ENCODE data around the gene DBX2. TPM values are rescaled to one million over a fixed set of nuclear protein-coding genes. Genes with fewer than 3 reads are reported as not detected.

DBX2 gene
- total RNA-seq, 1 experiment from 2014 or later, result 0.37 TPM

- CTCF ChIA-PET, result no interaction called here
- no TSS peak for BruUV-seq (replicated peaks)
- no peaks in the 10 kb centered on the region for H3K27me3 ChIP-seq (replicated peaks; ENCODE audit: insufficient read depth, low read depth, low read length, poor library complexity)
- H3K36me3 ChIP-seq (ENCODE audit: insufficient read depth, low read length, poor library complexity, severe bottlenecking), result no peaks in the 10 kb centered on the region
- intact Hi-C loops (cut with micrococcal nuclease; ENCODE audit: unreplicated experiment), result no loop called here
- POLR2A ChIA-PET (ENCODE audit: low non-redundant PET), result no interaction called here
- H3K4me1 ChIP-seq (ENCODE audit: insufficient read depth, low read length, poor library complexity, severe bottlenecking), result no peaks in the 10 kb centered on the region
- H3K4me3 ChIP-seq (ENCODE audit: low read depth, low read length, poor library complexity, severe bottlenecking), result no peak overlapping the region
- no peak for DNase-seq (ENCODE audit: low spot score)
- TF ChIP-seq CTCF (conservative IDR thresholded peaks at IDR 0.05; ENCODE audit: low read depth, low read length) (no peak), EZH2 (IDR thresholded peaks at IDR 0.05; ENCODE audit: borderline replicate concordance, low read depth, low read length, poor library complexity, severe bottlenecking) (no peak)
- no peak overlapping the region for H3K27ac ChIP-seq (ENCODE audit: low read depth, low read length, poor library complexity, severe bottlenecking)
- H3K9me3 ChIP-seq (ENCODE audit: low read depth, low read length, poor library complexity, severe bottlenecking), result no peaks in the 10 kb centered on the region
These were observed 26.4 kb upstream of the DBX2 start for GRCh38 chr12:45077251-45077650.

- no peaks in the 10 kb centered on the region for H3K27me3 ChIP-seq (replicated peaks; ENCODE audit: insufficient read depth, low read depth, low read length, poor library complexity)
- POLR2A ChIA-PET (ENCODE audit: low non-redundant PET), result no interaction called here
- H3K4me1 ChIP-seq (ENCODE audit: insufficient read depth, low read length, poor library complexity, severe bottlenecking), result no peaks in the 10 kb centered on the region
- no peaks in the 10 kb centered on the region for H3K9me3 ChIP-seq (ENCODE audit: low read depth, low read length, poor library complexity, severe bottlenecking)
- intact Hi-C loops (cut with micrococcal nuclease; ENCODE audit: unreplicated experiment), result no loop called here
- no peak for DNase-seq (ENCODE audit: low spot score)
- H3K36me3 ChIP-seq (ENCODE audit: insufficient read depth, low read length, poor library complexity, severe bottlenecking), result no peaks in the 10 kb centered on the region
- H3K27ac ChIP-seq (ENCODE audit: low read depth, low read length, poor library complexity, severe bottlenecking), result no peak overlapping the region
- CTCF ChIA-PET, result no interaction called here
- TF ChIP-seq EZH2 (IDR thresholded peaks at IDR 0.05; ENCODE audit: borderline replicate concordance, low read depth, low read length, poor library complexity, severe bottlenecking) (no peak), CTCF (conservative IDR thresholded peaks at IDR 0.05; ENCODE audit: low read depth, low read length) (no peak)
- no peak overlapping the region for H3K4me3 ChIP-seq (ENCODE audit: low read depth, low read length, poor library complexity, severe bottlenecking)
- no TSS peak for BruUV-seq (replicated peaks)
These were observed 25.6 kb upstream of the DBX2 start for GRCh38 chr12:45076417-45077026.

- TF ChIP-seq CTCF (conservative IDR thresholded peaks at IDR 0.05; ENCODE audit: low read depth, low read length), result no peak
- no peak for TF ChIP-seq EZH2 (IDR thresholded peaks at IDR 0.05; ENCODE audit: borderline replicate concordance, low read depth, low read length, poor library complexity, severe bottlenecking)
- intact Hi-C loops (cut with micrococcal nuclease; ENCODE audit: unreplicated experiment), result no loop called here
- Histone ChIP-seq H3K27ac (ENCODE audit: low read depth, low read length, poor library complexity, severe bottlenecking) (no peak overlapping the region), H3K4me1 (ENCODE audit: insufficient read depth, low read length, poor library complexity, severe bottlenecking) (no peaks in the 10 kb centered on the region), H3K9me3 (ENCODE audit: low read depth, low read length, poor library complexity, severe bottlenecking) (no peaks in the 10 kb centered on the region), H3K27me3 (replicated peaks; ENCODE audit: insufficient read depth, low read depth, low read length, poor library complexity) (no peaks in the 10 kb centered on the region), H3K36me3 (ENCODE audit: insufficient read depth, low read length, poor library complexity, severe bottlenecking) (no peaks in the 10 kb centered on the region), H3K4me3 (ENCODE audit: low read depth, low read length, poor library complexity, severe bottlenecking) (no peak overlapping the region)
- CTCF ChIA-PET, result no interaction called here
- DNase-seq (ENCODE audit: low spot score), result no peak
- POLR2A ChIA-PET (ENCODE audit: low non-redundant PET), result no interaction called here
- no TSS peak for BruUV-seq (replicated peaks)
These were observed 24.8 kb upstream of the DBX2 start for GRCh38 chr12:45075587-45076282.
